NCI-H748 treated with DMSO at 0.1 percent for 48 hours (cell line): Measurements from ENCODE around the gene ITGA2.

Experiments used
- DNase-seq: peaks from one replicate; lab custom pipeline; 2025; lab: John Stamatoyannopoulos, UW

The ITGA2 gene

DNA sequence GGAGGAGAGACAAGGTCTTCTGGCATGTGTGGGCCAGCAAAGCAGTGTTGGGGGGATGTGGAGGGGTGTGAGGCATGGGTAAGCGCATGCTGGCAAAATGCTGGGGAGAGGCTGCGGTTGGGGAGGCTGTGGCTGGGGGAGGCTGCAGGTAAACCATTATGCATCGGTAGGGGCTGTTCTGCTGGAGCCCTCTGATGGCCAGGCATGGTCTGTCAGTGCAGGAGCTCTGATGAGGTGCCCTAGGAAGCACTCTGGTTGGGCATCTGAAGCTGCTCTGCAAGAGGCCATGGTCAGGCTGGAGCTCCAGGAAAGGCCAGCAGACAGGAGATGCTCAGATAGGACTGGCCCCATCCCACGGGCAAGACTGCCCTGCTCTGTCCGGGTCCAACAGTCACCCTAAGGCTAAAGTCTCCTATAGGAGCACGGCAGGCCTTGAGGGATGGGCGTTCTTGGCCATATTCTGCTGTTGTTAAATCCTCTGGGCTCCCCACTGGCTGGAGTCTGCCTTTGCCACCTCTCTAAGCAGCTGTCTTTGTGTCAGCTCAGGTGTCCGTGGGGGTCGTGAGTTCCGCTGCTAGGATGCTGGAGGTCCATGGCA, 28.7 kb downstream of the ITGA2 start:
- no peak for DNase-seq

- no peak for DNase-seq
These were observed 30.2 kb downstream of the ITGA2 start for GRCh38 chr5:53019320-53019719.

- DNase-seq, result no peak
These were observed 33.9 kb downstream of the ITGA2 start for GRCh38 chr5:53022930-53023511.

- no peak for DNase-seq
These were observed 34.8 kb downstream of the ITGA2 start for GRCh38 chr5:53023969-53024368.

- DNase-seq, result no peak
These were observed 35.4 kb downstream of the ITGA2 start for GRCh38 chr5:53024535-53024934.

- DNase-seq, result no peak
These were observed 36.3 kb downstream of the ITGA2 start for GRCh38 chr5:53025487-53025886.

- DNase-seq, result no peak
These were observed 38.8 kb downstream of the ITGA2 start for GRCh38 chr5:53027913-53028312.

GRCh38 chr5:53029608-53030007, 40.5 kb downstream of the ITGA2 start:
- no peak for DNase-seq

DNA sequence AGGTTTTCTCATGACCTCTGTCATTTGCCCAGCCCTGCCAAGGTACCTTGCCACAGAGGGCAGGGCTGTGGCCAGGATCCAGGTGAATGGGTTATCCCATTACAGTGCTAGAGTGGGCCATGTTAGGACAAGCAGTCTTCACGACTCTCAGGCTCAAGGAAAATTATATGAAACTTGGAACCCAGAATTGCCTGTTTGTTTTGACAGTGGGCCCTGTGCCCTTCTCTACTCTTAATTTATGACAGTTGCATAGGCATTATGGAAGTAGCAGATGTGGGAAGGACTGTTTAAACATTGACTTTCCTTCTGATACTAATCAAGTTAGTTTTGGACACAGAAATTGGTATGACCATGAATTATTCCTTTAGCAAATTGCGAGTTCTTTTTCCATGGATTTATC, 41.7 kb downstream of the ITGA2 start:
- no peak for DNase-seq

DNA sequence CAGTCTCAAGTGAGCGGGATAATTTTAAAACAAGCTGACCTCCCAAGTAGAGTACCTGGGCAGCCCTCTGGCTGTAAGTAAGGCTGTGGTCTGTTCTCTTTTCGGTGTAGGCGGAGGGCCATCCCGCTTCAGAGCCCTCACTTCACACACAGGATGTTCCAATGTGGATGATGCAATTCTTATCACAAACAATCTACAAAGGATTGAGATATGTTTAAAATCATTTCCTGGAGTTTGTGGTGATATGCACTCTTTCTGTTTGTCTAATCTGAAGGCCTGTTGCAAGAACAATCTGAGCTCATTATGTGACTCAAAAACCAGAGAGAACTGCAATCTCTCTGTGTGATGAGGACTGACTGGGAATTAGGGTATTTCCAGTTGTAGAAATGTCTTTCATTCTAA, 42.5 kb downstream of the ITGA2 start:
- DNase-seq, result no peak

DNA sequence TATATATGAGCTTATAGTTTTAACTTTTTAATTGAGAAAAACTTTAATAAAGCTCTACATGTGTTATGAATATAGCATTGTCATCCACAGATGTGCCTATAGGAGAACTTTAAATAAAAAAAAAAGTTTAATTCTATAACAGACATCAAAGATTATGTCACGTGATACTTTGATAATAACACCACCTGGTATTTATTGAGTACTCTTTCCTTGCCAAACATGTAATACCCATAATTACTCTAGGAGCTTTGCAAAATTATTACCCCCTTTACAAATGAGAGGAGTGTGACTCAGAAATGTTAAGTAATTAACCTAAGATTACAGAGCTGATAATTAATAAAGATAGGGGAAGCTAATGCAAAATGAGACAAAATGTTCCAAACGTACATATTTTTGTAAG, 43.0 kb downstream of the ITGA2 start:
- DNase-seq, result no peak

DNA sequence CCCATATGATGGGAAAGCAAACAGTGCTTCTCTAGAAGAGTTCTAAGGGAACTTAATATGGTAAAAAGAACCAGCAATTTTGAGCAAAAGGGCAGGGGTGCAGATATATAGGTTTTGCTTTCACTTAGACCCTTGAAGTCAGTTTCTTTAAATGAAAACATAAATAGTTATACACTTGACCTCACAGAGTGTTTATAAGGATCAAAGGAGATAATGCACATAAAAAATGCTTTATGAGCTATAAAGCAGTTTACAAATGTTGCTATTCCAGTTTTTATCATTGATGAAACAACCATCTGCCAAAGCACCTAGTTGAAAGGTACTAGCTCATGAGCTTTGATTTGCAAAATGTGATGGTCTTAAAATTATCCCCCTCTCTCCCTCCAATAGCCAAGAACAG, 45.7 kb downstream of the ITGA2 start:
- DNase-seq, result no peak

DNA sequence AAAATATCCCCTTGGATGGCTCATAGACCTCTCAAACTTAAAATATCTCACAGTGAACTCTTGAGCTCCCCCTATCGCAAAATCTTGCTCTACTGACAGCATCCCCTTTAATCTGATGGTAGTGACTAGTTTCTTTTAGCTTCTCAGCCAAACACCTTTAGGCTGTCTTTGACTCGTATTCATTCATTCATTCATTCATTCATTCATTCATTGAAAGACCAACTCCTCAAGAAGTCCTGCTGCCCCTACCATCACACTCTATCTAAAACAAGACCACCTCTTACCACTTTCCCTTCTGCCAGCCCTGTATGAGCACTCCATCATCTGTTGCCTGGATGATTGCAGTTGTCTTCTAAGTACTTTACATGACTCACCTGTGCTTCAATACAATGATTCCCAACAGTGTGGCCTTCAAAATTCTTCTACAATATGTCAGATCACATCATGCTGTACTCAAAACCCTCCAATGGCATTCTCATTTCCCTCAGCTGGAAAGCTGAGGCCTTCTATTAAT, 46.8 kb downstream of the ITGA2 start:
- no peak for DNase-seq

DNA sequence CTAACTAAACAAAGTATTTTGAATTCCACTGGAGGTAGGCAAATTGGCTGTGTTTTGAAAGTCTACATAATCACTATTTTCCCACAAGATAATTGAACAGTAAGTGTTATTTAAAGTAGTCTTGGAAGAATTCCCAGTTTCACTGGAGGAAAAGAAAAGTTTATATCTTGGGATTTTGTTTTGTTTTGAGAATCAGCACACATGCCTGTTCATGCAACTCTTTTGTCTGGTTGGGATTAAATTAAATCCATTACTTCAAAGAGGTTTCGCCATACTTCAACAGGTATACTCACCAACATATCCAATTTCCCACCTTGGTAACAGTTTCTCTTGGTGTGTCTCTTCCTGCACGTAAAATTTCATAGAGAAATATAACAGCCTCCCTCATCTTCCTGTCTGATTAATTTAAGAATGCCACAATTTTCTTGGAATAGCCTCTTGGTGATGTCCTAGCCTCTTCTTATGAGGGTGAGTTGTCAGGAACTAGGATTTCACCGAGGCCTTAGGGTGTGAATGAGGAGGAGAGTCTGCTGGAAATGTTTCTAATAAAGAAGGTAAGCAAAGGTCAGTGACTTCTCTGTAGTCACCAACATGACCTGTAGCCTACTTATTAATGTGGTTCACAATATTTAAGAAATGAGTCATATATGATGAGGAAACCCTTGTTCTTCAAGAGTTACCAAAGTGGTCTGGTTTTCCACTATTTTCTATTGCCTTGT, 48.1 kb downstream of the ITGA2 start:
- no peak for DNase-seq

- no peak for DNase-seq
These were observed 49.2 kb downstream of the ITGA2 start for GRCh38 chr5:53038196-53038847.

DNA sequence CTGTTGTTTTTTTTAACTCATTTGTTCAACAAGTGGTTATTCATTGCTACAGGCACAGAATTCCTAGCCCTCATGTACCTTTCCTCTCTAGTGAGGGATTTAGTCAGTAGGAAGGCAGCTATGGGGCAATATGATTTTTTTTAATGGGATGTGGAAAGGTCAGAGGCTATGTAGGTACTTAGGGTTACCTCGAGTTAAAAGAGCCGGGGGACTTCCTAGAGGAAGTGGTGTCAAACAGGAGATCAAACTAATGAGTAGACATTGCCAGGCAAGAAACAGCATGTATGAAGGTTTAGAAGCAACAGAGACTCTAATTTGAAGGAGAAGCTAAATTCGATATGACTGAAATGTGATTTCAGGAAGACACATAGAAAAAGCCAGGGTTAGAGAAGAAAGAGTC, 50.7 kb downstream of the ITGA2 start:
- DNase-seq, result no peak

DNA sequence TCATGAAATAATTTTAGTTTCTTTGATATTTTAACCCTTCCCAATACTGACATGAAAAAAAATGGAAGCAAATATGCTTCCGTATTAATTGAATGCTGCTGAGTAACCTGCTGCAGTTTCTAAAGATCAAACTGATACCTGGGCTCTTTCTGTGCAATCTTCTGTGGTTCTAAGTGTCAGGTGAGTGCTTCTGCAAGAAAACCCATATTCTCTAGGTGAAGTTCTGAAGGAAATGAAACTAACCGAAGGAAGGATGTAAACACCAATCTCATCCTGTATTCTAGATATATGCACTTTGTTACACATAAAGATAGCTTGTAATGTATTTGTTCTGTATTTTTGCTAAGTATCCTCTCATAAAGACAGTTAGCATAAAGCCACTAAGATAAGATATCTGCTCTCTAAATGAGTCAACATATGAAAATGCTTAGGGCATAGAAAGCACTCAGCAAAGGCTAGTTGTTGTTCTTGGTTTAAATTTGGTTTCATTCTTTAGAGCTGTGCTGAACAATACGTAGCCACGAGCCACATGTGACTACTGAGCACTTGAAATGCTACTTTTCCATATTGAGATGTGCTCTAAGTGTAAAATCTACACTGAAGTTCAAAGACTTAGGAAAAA, 52.0 kb downstream of the ITGA2 start:
- DNase-seq, result no peak

DNA sequence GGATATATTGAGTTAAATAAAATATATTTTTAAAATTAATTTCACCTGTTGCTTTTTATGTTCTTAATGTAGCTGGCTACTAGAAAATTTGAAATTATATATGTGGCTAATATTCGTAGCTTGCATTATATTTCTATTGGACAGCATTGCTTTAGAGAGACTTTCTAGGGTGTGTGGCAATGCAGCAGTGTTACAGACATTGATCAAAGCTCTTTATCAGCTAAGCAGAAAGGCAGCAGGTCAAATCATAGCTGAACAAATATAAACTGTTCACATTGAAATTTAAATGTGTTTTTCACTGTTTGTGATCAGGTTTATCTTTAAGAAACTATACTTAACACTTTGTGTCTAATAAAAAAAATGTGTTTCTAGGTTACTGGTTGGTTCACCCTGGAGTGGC, 52.6 kb downstream of the ITGA2 start:
- no peak for DNase-seq

- no peak for DNase-seq
These were observed 56.1 kb downstream of the ITGA2 start for GRCh38 chr5:53045263-53045662.

DNA sequence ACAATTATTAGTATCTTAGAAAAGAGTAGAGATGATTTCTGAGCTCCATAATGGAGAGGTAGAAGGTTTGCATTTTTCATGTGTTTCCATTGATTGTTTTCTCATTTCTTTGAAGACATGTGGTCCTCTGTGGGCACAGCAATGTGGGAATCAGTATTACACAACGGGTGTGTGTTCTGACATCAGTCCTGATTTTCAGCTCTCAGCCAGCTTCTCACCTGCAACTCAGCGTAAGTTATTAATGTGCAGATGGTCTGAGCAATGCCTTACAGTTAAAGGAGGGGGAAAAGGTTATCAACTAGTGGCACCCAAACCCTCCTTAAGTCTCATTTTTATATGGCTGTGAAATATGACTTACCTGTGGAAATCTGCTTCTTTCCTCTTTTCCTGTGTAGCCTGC, 59.1 kb downstream of the ITGA2 start:
- no peak for DNase-seq

DNA sequence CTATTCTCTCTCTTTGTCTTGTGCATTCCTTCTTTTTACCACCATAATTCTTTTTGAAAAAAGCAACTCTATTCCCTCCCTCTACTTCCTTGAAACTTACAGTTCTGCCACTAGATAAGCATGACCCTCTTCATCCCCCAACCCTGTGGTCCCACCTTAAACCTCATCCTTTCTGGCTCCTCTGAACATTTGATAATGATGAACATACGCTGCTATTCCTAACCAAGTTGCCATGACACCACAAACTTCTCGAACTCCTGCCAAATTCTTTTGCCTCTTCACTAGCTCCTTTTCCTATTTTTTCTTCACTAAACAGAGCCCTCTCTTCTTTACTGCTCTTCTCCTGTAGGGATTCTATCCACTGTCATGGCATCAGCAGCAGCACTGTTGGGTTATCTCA, 63.3 kb downstream of the ITGA2 start:
- no peak for DNase-seq

- no peak for DNase-seq
These were observed 64.2 kb downstream of the ITGA2 start for GRCh38 chr5:53053364-53053763.

DNA sequence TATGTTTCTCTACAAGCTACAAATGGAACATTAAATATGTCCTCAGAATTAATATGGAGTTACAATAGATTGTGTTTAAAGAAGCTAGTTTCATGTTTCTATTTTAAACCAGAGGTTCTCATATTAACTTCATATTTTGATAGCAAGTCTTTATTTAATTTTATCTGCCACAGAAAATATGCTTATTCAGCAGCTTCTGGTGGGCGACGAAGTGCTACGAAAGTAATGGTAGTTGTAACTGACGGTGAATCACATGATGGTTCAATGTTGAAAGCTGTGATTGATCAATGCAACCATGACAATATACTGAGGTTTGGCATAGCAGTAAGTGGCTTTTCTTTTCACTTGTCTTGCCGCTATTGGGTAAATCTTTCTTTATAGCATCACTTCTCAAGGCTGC, 66.2 kb downstream of the ITGA2 start:
- no peak for DNase-seq
